HTR-8/SVneo (cell line): Measurements from ENCODE around the gene MKI67.
"Not testable (repeated sequence)": the region's sequence is repeated elsewhere in the genome, so short reads cannot be mapped to it uniquely, and the experiment has no call there.

ENCODE experiments used
- DNase-seq: peaks from one replicate; pipeline ENCODE4 v3.0.0; 2011; ENCODE audit warnings: low spot score, mixed read lengths; ENCODE audit not compliant: insufficient read length
- FAIRE-seq: peaks from 2 replicates; lab custom pipeline; 2011; peaks lifted over from hg19 to GRCh38; lab: Jason Lieb, UNC

Gene MKI67, protein sequence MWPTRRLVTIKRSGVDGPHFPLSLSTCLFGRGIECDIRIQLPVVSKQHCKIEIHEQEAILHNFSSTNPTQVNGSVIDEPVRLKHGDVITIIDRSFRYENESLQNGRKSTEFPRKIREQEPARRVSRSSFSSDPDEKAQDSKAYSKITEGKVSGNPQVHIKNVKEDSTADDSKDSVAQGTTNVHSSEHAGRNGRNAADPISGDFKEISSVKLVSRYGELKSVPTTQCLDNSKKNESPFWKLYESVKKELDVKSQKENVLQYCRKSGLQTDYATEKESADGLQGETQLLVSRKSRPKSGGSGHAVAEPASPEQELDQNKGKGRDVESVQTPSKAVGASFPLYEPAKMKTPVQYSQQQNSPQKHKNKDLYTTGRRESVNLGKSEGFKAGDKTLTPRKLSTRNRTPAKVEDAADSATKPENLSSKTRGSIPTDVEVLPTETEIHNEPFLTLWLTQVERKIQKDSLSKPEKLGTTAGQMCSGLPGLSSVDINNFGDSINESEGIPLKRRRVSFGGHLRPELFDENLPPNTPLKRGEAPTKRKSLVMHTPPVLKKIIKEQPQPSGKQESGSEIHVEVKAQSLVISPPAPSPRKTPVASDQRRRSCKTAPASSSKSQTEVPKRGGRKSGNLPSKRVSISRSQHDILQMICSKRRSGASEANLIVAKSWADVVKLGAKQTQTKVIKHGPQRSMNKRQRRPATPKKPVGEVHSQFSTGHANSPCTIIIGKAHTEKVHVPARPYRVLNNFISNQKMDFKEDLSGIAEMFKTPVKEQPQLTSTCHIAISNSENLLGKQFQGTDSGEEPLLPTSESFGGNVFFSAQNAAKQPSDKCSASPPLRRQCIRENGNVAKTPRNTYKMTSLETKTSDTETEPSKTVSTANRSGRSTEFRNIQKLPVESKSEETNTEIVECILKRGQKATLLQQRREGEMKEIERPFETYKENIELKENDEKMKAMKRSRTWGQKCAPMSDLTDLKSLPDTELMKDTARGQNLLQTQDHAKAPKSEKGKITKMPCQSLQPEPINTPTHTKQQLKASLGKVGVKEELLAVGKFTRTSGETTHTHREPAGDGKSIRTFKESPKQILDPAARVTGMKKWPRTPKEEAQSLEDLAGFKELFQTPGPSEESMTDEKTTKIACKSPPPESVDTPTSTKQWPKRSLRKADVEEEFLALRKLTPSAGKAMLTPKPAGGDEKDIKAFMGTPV (N-terminal part only)

DNA sequence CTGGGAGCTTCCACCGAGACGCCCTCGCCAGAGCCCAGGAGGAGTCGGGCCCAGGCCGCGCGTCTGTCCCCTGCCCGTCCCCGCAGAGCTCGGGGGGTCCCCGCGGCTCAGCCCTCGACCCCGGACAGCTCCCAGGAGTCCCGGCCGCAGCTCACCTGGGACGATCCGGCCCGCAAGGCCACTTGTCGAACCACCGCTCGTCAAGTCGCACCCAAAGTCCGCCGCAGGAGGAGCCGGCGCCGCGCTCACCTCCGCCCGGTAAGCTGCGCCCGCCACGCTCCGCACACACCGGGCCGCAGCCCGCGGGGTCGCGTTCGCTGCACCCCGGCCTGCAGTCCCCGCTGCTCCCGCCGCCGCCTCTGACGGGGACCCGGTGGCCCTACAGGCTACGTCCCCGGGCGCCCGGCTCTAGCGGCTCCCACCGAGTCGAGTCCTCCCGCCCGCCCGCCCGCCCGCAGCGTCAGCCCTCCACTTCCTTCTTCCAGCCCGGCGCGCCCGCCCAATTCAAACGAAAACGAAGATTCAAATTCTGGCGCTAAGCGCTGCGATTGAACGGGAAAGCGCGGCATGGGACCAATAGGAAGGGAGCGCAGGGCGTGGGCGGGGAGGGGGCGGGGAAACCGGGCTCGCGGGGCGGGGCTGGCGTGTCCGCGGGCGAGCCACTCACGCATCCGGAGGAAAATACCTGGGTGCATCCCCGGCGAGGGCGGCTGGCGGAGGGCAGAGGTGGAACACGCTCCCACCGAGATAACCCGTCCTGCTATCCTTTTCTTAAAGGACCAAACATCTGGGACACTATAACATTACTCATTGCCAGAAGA lies at the start of gene MKI67:
MKI67 (minus strand) TSS at position 480 of the 821 bp plus-strand sequence. CDS start 756 bp downstream, outside the sequence.
- DNase-seq (peak; percentile 67), FAIRE-seq (no peak)

DNA sequence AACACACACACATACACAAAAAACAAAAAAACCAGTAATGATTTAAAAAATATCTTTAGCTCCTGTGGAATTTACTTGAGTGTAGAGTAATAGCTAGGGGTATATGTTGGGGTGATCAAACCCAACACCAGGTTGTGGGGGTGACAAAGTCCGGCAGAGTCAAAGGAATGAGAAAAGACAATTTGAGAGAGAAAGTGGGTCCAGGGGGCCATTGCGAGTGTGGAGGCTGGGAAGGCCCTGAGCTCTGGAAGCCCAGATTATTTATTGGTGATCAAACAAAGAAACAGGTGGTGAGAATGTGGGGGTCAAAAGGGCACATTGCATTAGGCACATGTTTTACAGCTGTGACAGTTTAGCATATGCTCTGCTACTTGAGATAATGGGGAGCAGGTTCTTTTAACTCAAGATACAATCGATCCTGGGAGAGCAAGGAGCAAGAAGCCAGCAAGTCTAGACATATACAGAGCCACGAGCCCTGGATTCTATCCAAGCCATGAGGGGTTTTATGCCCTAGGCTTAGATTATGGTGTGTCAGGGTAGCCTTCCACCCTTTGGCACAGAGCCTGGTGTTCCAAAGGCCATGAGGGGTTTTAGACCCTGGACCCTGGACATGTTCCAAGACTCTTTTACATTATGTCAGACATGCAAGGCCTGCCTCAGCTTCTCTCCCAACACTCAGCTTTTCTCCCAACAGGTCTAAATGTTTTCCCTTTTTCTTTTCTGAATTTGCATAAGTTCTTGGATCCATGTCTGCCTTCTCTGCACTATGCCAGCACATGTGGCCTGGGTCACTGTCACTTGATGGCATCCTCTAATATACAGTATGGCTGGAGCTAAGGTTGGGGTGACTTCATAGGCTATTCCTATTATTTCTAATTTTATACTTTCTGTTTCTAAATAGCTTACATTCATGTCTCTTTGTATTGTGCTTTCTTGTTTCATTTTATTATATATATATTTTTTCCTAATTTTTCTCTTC lies 48.6 kb upstream of the MKI67 start:
- DNase-seq (no peak), FAIRE-seq (no peak)

DNA sequence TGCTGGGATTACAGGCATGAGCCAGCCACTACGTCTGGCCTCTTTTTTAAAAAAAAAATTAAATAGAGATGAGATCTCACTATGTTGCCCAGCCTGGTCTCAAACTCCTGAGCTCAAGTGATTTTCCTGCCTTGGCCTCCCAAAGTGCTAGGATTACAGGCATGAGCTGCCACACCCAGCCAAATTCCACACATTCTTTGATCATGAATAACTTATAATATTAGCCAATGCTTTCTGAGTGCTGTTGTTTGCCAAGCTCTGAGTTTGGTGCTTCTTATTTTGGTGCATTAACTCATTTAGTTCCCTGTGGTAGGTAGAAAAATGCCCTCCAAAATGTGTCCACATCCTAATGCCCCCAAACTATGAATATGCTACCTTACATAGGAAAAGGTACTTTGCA lies 47.2 kb upstream of the MKI67 start:
- DNase-seq = no peak

DNA sequence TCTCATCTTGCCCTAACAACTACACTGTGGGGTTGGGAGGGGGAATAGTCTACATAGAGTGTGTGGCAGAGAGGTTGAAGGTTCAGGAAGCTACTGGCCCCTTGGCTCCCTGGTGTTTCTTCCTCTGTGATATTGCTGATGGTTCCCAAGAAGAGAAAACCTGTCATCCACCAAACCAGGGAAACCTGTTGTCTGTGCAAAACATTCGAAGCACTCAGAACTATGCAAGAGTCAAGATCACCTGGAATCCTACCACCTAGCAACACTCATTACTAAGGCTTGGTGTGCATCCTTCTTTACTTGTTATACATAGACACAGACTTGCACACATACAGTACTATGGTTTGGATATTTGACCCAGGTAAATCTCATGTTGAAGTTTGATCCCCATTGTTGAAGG lies 46.5 kb upstream of the MKI67 start:
- FAIRE-seq (no peak), DNase-seq (no peak)

More for the DNA sequence above, 47.2 kb upstream of the MKI67 start:
- no peak for FAIRE-seq

DNA sequence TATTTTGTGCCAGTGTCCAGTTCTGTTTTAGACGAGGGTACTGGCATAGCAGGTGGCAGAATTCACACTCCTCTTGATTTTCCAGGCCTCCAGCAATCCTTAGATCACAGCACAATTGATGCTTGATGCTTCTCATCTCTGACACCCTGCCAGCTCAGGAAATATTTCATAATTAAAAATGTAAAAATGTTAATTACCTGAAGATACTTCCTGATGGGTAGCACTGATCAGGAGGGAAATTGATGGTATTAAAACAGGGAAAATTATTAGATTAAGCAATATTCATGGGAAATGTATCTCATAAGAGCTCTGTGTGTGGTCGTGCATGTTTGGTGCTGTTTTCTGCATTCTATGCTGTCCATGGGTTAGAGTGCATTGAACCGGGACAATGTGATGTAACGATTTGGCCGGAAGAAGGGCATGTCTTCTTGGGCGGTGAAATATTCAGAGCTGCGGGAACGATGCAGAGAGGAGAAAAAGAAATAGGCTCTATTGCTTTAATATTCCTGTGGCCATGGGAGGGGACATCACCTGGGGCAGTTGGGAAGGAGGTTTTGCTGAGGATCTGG lies 43.7 kb upstream of the MKI67 start:
- DNase-seq (no peak), FAIRE-seq (no peak)

DNA sequence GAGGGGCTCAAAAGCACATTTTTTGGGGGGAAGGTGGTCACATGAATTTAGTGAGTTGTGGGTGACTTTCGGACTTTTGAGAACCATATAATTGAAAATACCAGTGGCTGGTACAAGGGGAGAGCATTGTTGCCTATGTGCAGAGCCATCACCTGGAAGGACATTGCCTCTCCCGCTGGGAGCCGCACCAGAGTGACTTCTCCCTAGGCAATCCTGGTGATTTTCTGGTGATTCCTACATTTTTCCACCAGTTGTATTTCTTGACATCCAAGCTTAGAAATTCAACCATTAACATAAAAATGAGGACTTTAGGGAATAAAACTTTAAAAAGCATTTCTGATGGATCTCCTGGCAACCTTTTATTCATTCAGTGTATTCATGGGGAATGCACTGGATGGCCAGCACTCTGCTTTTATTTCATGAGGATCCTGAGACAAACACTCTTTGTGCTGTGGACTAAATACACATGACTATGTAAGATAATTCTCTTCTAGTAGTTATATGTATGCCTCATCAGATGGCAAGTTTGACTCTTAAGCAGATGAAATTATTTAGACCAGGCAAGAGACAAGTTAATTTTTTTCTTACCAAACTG lies 41.8 kb upstream of the MKI67 start:
- DNase-seq (no peak), FAIRE-seq (no peak)

DNA sequence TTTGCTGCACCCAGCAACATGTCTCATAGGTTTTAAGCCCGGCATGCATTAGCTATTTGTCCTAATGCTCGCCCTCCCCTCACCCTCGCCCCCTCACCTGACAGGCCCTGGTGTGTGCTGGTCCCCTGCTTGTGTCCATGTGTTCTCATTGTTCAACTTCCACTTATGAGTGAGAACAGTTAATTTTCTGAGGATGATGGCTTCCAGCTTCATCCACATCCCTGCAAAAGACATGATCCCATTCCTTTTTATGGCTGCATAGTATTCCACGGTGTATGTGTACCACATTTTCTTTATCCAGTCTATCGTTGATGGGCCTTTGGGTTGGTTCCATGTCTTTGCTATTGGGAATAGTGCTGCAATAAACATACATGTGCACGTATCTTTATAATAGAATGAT lies 40.9 kb upstream of the MKI67 start:
- DNase-seq, FAIRE-seq: not testable (repeated sequence)

DNA sequence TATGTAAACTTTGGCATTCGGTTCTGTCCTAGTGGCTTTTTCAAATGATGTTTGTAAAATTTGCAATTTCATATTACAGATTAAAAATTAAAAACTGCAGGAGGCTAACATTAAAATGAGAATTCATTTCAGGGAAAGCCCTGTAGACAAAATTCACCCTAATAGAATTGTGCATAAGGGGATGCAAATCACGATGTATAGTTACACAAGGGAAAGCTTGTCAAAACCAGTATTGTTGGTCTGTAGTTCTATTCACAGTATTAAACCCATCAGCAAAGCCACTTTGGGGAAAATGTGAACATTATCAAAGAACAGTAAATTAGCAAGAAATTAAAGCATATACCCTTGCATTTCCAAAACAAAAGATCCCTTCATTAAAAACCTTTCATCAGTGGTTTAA lies 39.9 kb upstream of the MKI67 start:
- DNase-seq (no peak), FAIRE-seq (no peak)

DNA sequence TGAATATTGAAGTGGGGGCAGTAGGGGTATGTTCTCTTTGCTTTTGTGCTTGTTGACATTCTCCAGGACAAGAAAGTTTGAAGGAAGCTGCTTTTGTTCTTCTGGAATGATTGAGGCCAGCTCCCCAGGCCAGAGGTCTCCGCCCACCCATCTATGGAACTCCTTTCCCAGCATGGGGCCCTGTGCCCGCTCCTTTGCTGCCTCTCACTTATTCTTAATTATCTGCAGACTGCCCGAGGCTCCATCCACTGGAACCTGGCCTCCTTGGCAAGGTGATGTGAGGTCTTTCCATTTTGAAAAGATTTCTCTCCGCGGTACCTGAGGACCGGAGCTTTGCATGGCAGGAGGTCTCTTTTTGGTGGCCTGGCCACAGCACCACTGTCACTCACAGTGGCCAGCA lies 39.3 kb upstream of the MKI67 start:
- FAIRE-seq (no peak), DNase-seq (no peak)

DNA sequence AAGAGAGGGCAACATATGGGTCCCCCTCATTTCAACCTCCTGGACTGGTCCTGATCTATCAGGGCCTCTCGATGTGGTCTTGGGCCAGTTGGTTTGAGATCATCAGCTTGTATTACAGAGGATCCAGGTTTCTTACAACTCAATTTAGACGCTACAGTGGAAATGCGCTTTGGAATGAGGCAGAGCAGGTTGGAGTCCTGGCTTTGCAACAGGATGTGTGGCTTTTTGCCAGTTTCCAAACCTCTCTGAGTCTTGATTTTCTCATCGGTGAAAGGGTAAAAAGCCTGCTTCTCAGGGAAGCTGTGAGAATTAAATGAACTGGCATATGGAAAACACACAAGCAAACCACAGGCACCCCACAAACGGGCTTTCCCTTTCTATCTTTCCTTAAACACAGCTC lies 37.5 kb upstream of the MKI67 start:
- no peak for FAIRE-seq
- DNase-seq = no peak

DNA sequence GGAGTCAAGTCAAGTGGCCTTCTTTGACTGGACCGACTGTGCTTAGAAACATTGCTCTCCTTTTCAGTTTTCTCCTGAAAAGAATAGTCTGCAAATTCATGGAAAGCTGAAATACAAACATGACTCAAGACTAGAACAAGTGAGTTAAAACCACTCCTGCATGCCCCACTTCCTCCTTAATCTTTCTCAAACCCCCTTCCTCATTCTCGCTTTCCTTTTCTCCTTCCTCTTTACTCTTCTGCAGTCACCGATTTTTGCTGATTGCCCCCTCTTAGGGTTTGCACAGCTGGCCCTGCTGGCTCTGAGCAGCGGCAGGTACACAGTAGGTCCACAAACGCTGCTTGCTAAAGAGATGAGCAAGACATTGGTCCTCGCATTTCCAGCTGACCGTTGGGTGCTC lies 34.8 kb upstream of the MKI67 start:
- DNase-seq = no peak

DNA sequence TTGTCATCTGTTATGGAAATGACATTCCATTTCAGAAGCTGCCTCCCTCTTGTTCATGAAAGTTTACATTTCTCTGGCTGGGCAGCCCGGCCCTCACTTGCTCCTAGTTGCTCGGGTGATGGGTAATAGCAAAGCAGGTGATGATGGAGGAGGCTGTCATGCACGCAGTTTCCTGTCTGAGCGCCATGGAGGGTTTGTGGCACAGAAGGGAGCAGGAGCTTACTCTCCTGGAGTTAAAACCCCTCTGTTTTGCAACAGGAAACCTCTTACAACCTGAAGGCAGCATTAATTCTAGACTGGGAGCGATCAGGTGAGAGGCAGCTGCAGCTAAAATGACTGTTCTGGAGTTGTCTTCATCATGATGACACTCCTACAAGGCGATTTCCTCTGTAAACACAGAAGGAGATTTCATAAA lies 34.1 kb upstream of the MKI67 start:
- no peak for DNase-seq
- no peak for FAIRE-seq

More for the DNA sequence above, 34.8 kb upstream of the MKI67 start:
- no peak for FAIRE-seq

DNA sequence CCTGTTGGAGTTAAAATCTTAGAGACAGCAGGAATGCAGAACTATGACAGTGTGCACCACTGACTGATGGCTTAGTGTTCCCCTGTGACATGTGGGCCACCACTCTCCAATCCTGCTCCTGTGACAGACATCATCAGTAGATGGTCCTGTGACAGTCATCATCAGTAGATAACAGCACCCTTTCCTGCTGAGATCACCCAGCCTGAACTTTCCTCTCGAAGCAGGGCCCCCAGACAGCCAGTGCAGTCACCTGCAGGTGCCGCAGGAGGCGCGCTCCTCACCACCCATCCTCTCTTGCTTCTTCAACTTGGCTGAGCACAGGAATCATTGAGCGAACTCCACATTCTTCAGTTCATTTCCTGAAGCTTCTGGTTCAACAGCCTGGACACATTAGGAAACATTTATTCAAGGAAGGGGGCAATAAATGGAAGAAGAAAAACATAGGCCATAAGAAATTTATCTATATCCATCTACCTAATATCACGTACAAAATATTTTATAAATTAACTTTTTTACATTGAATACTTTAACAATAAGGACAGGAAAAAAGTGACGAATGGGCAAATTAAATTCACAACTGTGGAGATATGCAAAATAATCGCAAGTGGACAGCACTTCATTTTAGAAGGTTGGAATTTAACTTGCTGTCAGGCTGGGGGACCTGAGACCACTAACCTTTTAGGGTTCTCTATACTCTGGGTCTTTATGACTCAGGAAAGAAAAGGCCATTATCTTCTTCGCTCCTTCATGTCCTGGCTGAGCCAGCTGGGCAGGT lies 32.0 kb upstream of the MKI67 start:
- no peak for FAIRE-seq
- DNase-seq = no peak

DNA sequence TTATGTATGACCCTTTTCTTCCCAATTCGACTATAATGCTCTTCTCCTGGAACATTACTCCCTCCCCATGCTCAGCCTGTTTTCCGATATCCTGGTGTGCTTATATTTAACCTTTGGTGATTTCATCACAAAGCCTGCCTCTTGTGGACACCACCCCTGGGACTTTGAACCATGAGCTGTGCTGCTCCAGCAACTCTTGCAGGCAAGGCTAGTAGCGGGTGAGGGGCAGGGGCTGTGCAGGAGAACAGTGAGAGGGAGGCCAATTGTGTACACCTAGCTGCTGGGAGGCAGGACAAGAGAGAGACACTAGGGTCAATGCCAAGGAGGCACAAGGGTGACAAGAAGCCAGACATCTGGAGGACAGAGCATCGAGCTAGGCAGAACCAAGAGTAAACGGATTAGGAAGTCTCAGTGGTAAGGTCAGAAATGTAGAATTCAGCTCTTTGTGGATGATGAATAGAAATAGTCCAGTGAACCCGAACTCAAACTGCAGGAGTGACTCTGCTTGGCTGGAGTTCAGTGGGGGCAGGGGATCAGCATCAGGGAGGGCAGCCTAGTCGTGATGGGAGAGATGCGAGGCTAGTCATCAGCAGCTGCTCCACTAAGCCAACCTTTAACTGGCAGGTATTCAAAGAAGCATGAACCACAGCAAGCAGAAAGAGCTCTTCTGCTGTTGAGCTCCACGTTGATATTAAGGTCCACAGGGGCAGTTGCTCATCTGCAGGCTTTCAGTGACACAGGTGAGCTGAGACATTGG lies 31.0 kb upstream of the MKI67 start:
- FAIRE-seq (no peak), DNase-seq (no peak)

DNA sequence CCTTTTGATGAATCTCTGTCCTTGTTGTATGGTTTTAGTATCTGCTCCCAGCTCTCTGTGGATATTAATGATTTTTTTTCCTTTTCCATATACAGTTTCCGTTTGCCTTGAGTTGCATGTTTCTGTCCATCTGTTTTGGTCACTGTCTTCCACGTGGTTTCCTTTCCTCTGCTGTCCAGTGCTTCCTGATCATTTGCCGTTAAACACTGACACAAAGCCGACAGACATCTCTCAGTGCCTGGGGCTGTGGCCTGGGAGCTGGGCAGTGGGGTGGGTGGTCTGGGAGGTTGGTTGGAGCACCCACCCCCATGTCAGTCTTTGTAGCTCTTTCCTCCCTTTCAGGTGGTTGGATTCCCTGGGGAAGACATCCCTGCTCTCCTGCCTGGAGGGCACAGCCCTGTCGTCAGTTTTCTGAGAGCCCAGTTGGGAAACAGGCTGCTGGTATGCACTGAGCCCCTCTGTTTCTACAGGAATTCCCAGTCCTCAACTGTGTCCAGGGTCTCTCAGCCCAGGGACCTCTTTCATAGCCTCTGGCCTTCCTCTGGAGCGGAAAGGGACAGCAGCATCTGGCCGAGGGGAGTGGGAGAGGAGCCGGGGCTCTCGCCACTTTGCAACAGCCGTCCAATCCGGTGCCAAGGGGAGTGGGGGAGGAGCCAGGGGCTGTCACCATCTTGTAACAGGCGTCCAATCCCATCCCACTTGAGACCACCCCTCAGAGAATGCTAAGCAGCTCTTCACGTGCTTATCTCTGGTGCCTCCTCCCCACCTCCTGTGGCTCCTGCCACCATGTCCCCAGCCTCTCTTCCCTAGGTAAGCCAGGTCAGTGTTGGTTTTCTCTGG lies 26.7 kb upstream of the MKI67 start:
- no peak for DNase-seq
- FAIRE-seq = no peak

DNA sequence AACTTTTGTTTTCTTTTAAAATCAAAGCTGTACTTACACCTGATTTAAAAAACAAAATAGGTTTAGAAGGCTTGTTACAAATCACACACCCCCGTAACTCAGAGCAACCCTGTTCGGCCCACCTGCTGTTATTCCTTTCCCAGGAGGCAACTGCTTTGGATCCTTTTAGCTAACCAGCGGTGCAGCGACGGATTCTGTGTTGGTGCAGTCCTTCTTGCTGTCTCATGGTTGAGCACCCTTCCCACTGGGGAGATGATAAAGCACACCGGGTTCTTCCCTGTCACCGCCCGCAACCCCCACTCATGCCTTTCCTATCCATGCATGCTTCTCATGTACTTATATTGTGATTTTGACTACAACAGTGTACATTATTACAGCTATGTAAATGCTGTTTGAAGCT lies 24.8 kb upstream of the MKI67 start:
- DNase-seq (no peak), FAIRE-seq (no peak)
